NCI-H2196 treated with DMSO at 0.1 percent for 48 hours (cell line): Measurements from ENCODE around the gene UHRF1.
"Not testable (repeated sequence)": the region's sequence is repeated elsewhere in the genome, so short reads cannot be mapped to it uniquely, and the experiment has no call there.

Experiments used
- DNase-seq: peaks from one replicate; lab custom pipeline; 2025; ENCODE audit not compliant: unreplicated experiment; lab: John Stamatoyannopoulos, UW

The UHRF1 gene

DNA sequence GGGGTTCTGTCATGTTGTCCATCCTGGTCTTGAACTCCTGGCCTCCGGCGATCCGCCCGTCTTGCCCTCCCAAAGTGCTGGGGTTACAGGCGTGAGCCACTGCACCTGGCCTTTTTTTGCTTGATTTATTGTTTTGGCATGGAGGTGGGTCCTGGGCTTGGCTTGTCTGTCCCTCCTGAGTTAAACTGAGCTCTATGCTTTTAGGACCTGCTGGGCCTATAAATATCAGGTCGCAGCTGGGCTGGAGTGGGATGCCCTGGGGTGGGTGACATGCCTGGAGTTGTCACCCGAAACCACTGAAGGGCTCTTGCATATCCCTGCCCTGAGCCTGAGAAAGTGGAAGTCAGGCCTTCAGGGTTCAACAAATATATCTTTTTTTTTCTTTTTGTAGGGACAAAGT lies 12.2 kb upstream of the UHRF1 start:
- DNase-seq: no peak

DNA sequence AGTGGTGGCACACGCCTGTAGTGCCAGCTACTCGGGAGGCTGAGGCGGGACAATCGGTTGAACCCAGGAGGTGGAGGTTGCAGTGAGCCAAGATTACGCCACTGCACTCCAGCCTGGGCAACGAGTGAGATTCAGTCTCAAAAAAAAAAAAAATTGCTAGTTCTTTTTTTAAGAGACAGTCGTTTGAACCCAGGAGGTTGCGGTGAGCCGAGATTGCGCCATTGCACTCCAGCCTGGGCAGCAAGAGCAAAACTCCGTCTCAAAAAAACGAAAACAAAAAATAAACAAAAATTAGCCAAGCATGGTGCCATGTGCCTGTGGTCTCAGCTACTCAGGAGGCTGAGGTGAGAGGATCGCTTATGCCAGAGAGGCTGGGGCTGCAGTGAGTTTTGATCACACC lies 8.4 kb upstream of the UHRF1 start:
- DNase-seq: not testable (repeated sequence)

GRCh38 chr19:4902796-4903195 lies 6.5 kb upstream of the UHRF1 start, which contains the start of gene ARRDC5:
ARRDC5 (minus strand) TSS chr19:4902896; CDS start chr19:4902825, 71 bp downstream.
- no peak for DNase-seq

GRCh38 chr19:4904481-4904880 lies 4.8 kb upstream of the UHRF1 start:
- no peak for DNase-seq

- DNase-seq: no peak
Measured at GRCh38 chr19:4906963-4907362, 2.3 kb upstream of the UHRF1 start.

- DNase-seq: no peak
Measured at GRCh38 chr19:4908360-4908759, 941 bp upstream of the UHRF1 start.

DNA sequence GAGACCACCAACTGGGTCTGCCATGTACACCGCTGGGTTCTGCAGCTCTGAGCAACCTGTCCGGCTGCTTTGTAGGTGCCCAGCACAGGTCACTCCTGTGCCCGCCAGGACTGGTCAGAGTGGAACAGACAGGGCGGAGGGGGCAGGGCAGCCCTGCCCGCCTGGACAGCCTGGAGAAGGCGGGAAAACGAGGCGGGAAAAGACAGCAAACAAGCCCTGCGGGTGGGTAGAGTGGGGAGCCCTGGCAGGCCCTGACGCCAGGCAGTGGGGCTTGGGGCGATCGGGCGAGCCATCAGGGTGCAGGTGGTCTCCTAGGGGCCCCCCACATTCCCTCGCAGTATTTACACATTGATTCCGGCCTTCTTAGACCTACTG lies 533 bp upstream of the UHRF1 start:
- no peak for DNase-seq

- DNase-seq: peak; percentile 92
Measured at GRCh38 chr19:4909897-4910593, 744 bp downstream of the UHRF1 start.

GRCh38 chr19:4910594-4911281 lies 1.4 kb downstream of the UHRF1 start:
- no peak for DNase-seq

DNA sequence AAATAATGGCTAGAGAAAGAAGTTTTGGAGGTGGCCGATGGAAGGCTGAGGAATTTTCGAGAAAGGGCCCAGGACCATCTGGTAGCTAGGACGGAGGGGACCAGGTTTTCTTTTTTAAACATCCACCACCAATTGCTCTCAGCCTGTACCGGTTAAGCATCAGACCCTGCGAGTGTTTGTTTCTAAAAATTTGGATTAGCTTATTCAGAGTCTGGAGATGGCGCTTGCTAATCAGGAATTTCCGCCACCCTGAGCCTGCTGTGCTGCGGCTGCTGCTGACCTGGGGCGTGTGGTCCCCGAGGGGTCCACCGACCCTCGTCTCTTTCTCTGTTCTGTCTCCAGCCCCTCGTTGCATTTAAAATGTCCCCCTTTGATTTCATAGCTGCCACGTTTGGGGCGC lies 2.0 kb downstream of the UHRF1 start:
- DNase-seq: no peak

DNA sequence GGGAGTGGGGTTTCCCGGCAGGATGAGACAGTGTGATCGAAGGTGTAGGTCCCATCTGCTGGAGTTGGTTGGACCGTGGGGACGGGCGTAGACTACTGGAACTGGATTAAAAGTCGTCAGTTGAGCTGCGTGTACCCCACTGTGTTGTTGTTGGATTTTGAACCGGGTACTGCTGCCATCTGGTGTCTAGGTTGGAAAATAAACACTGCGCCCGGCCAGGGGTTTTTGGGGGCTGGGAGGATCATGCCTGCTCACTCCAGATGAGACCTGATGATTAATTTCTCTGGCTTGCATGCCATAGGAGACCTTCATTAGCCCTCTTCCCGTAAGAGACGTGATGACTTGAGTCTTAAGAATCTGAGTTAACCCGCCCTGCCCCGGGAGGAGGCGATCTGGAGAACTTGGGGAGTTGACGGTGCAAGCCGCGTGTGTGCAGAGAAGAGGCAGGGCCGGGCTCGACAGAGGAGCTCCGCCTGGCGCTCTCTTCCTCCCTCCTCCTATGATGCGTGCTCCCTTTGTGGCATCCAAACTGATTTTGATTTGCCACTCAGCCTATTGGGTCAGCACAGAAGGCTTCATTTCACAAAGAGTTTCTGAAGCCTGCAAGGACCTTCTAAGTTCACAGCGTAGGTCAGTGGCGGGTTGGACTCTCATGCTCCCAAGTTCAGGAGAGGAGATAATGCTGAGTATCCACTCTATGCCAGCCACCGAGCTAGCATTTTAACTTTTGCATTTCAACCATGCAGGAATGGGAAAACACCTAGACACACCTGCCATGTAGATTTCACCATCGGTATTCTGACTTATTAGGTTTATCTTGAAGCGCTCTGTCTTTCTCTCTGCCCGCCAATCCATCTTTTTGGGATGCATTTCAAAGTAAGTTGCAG lies 2.7 kb downstream of the UHRF1 start:
- DNase-seq: peak; percentile 48

DNA sequence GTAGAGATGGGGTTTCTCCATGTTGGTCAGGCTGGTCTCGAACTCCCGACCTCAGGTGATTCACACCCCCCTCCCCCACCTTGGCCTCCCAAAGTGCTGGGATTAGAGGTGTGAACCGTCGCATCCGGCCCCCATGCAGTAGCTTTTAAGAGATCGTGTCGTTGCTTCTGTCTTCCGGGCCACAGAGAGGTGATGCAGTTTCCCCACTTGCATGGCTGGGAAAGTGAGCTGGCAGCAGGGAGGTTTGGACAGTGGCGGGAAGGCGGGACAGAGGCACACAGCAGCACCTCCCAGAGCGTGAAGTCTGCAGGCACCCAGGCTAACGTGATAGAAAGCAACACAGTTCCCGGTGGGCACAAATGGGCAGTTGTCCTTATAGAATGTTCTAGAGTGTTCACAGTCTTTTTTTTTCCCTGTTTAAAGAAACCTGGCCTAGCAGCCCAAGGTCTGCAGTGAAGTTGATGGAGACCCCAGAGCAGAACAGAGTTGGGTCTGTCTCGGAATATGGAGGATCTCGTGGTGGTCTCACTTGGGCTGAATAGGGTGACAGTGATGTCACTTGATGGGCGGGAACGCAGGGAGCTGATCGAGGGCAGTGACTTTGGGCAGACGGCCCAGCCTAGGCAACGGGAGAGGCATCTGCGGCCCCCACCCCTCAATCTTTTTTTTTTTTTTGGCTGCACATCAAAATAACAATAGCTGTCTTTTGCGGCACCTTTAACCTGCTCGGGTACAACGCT lies 4.9 kb downstream of the UHRF1 start:
- no peak for DNase-seq

DNA sequence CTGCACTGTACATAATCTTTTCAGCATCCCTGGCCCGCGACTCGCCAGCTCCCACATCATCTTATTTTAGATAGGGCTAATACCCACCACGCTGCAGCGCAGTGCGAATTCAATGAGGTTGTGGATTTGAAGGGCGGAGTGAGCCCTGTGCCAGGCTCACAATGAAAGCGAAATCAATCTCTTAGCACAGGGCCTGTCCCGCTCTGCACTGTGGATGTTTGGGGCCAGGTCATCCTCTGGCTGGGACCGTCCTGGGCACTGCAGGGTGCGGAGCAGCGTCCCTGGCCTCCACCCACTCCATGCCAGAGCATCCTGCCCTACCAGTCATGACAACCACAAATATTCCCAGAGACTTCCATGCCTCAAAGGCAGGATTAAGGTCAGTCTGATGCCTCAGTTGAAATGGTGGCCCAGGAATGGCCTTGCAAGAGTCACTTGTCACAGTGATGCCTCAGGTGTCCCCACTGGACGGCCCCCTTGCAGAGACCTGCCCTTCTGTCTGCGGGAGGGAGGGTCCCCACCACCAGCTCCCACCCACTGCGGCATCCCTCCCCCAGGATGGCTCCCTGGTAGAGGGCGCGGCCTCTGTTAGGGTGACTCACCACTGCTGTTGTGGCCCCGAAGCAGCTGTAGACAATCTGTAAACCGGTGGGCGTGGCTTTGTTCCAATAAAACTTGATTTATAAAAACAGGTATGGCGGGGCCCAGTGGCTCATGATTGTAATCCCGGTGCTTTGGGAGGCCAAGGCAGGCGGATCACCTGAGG lies 5.6 kb downstream of the UHRF1 start:
- no peak for DNase-seq

GRCh38 chr19:4916292-4917082 lies 7.2 kb downstream of the UHRF1 start:
- no peak for DNase-seq

- no peak for DNase-seq
Measured at GRCh38 chr19:4922530-4923275, 13.4 kb downstream of the UHRF1 start.

- DNase-seq: no peak
Measured at GRCh38 chr19:4923276-4923747, 14.0 kb downstream of the UHRF1 start.

GRCh38 chr19:4929186-4929585 lies 19.9 kb downstream of the UHRF1 start:
- no peak for DNase-seq

DNA sequence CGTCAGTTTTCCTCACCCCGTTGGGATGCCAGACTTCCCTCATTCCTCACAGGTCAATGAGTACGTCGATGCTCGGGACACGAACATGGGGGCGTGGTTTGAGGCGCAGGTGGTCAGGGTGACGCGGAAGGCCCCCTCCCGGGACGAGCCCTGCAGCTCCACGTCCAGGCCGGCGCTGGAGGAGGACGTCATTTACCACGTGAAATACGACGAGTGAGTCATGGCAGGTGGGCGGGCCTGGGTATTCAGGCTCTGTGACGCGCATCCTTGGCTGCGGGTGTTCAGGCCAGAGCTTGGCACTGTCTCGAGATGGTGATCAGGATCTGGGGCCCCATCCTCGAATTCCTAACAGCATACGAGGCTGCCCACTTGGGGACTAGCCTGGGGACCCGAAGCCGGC lies 21.4 kb downstream of the UHRF1 start:
- no peak for DNase-seq

DNA sequence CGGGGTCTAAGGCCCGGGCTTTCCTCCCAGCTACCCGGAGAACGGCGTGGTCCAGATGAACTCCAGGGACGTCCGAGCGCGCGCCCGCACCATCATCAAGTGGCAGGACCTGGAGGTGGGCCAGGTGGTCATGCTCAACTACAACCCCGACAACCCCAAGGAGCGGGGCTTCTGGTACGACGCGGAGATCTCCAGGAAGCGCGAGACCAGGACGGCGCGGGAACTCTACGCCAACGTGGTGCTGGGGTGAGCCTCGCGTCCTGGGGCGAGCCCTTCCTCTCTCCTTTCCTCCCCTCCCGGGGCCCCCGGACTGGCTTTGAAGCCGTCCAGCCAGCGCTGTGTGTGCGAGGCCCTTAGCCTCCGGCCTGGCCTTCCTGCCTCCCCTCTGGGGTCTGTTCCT lies 23.4 kb downstream of the UHRF1 start:
- no peak for DNase-seq
